Stomach (tissue), 4 donors: ENCODE measurements around the gene ANKRA2.

Source experiments
- EP300 ChIP-seq: sonication (generic); formaldehyde crosslinking; IDR thresholded peaks from one replicate; pipeline ENCODE4 v1.6.1; 2017; ENCODE audit warnings: antibody characterized with exemption
- POLR2A ChIP-seq, 4 donors: fragments of 450-650 bp; IDR thresholded peaks; one replicate each; pipeline ENCODE4 v1.6.1; 2016; ENCODE audit warnings: antibody characterized with exemption in 4 of 4, control low read depth in 2 of 4, mild to moderate bottlenecking in 1 of 4, moderate library complexity in 1 of 4
- POLR2AphosphoS5 ChIP-seq, 3 donors: sonication (generic); formaldehyde crosslinking; IDR thresholded peaks; one replicate each; pipeline ENCODE4 v1.6.1; 2016; ENCODE audit warnings: antibody characterized with exemption in 3 of 3
- TF ChIP-seq, protein P1 (sequence below), 7 experiments: fragments of 450-650 bp in 4 of 7; fragments of 200-600 bp in 3 of 7; sonication (generic) in 3 of 7; IDR thresholded peaks; one replicate each; pipeline ENCODE4 v1.5.1; 2016 to 2019; ENCODE audit warnings: antibody characterized with exemption in 7 of 7, control low read depth in 2 of 7, mild to moderate bottlenecking in 1 of 7

DNA sequence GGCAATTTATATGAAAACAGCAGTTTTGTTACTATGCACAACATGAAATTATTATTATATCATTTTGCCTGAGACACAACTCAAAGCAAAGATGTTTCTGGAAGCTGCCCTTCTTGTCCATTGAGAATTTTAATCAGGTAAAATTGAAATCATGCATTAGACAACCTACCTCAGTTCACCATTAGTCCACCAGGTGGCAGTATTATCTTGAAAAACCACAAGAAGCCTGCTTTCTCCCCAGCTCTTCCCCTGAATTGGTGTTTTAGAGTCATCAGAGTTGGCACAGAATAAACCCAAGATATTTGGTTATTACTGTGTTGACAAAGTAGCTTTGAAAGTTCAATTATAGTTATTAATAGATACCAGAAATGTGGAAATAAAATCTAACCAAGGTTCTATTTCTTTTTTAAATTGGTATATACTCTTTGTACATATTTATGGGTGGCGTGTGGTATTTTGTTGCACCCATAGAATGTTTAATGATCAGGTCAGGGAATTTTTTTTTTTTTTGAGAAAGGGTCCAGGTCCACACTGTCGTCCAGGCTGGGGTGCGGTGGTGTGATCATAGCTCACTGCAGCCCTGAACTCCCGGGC is 25.8 kb upstream of the ANKRA2 start:
- TF ChIP-seq, protein P1, sequence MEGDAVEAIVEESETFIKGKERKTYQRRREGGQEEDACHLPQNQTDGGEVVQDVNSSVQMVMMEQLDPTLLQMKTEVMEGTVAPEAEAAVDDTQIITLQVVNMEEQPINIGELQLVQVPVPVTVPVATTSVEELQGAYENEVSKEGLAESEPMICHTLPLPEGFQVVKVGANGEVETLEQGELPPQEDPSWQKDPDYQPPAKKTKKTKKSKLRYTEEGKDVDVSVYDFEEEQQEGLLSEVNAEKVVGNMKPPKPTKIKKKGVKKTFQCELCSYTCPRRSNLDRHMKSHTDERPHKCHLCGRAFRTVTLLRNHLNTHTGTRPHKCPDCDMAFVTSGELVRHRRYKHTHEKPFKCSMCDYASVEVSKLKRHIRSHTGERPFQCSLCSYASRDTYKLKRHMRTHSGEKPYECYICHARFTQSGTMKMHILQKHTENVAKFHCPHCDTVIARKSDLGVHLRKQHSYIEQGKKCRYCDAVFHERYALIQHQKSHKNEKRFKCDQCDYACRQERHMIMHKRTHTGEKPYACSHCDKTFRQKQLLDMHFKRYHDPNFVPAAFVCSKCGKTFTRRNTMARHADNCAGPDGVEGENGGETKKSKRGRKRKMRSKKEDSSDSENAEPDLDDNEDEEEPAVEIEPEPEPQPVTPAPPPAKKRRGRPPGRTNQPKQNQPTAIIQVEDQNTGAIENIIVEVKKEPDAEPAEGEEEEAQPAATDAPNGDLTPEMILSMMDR (IDR thresholded peaks at IDR 0.05) = peak in 6 of 7 experiments; percentile 69 to 95 (median 88)
- TF ChIP-seq POLR2AphosphoS5 (IDR thresholded peaks at IDR 0.05) (no peak), EP300 (no peak), POLR2A (IDR thresholded peaks at IDR 0.05) (no peak)
